B cell (primary cell): Measurements from ENCODE around the gene EPS8L3. TPM values are rescaled to one million over a fixed set of nuclear protein-coding genes. Genes with fewer than 3 reads are reported as not detected.
A peak's percentile ranks its signal among the peaks of the same experiment; 100 is the strongest.

Experiments
- ATAC-seq: fragments of 200-7000 bp; cut with Tn5 transposase; one replicate; pipeline ENCODE4 v1.10.0; 2021; ENCODE audit warnings: low read depth, mild to moderate bottlenecking, moderate number of reproducible peaks, moderate library complexity
- CTCF ChIA-PET: fragments of 350-600 bp; sonication (Branson Sonifier 250); formaldehyde crosslinking; loops from one replicate; lab custom pipeline; 2021; ENCODE audit warnings: antibody characterized with exemption, inconsistent platforms; lab: Charles Lee
- POLR2A ChIA-PET: fragments of 350-600 bp; sonication (Branson Sonifier 250); formaldehyde crosslinking; loops from one replicate; lab custom pipeline; 2021; ENCODE audit warnings: antibody characterized with exemption; lab: Charles Lee
- DNase-seq: peaks from one replicate; pipeline ENCODE4 v3.0.0; 2013
- H2AFZ ChIP-seq: 2 replicates; pipeline ENCODE4 v1.6.1; 2012; ENCODE audit warnings: mild to moderate bottlenecking, low read depth, low read length; ENCODE audit not compliant: insufficient read depth, poor library complexity, severe bottlenecking
- H3K27ac ChIP-seq, 2 donors: 1 replicate in 1 of 2; 2 replicates in 1 of 2; pipeline ENCODE4 v1.5.1; 2012 to 2013; ENCODE audit warnings: low read length in 2 of 2, mild to moderate bottlenecking in 2 of 2, moderate library complexity in 1 of 2
- H3K27me3 ChIP-seq, 4 experiments: fragments of 200-600 bp in 1 of 4; sonication (generic) in 1 of 4; replicated peaks in 1 of 4; 1 replicate in 2 of 4; 2 replicates in 2 of 4; pipeline versions ENCODE4 v1.6.1 to v1.7.0; 2013 to 2016; ENCODE audit warnings: low read length in 3 of 4, mild to moderate bottlenecking in 2 of 4, mixed read lengths in 1 of 4, moderate library complexity in 1 of 4; ENCODE audit not compliant: insufficient read depth in 4 of 4, control insufficient read depth in 3 of 4; ENCODE audit errors: control extremely low read depth in 1 of 4
- H3K36me3 ChIP-seq, 2 experiments: replicated peaks in 1 of 2; 1 replicate in 1 of 2; 2 replicates in 1 of 2; pipeline versions ENCODE4 v1.6.1 to v1.7.1; 2013; ENCODE audit warnings: low read length in 1 of 2; ENCODE audit not compliant: insufficient read depth in 2 of 2, control insufficient read depth in 1 of 2; ENCODE audit errors: control extremely low read depth in 1 of 2, extremely low read depth in 1 of 2
- H3K4me1 ChIP-seq, 2 donors: fragments of 200-600 bp in 1 of 2; sonication (generic) in 1 of 2; 1 replicate in 1 of 2; 2 replicates in 1 of 2; pipeline versions ENCODE4 v1.5.1 to v1.6.1; 2013 to 2017; ENCODE audit warnings: low read length in 2 of 2; ENCODE audit not compliant: control insufficient read depth in 2 of 2, insufficient read depth in 2 of 2
- H3K4me2 ChIP-seq: replicated peaks from 2 replicates; pipeline ENCODE3; 2012; ENCODE audit warnings: mild to moderate bottlenecking, low read depth, low read length; ENCODE audit not compliant: poor library complexity, severe bottlenecking
- H3K4me3 ChIP-seq, 5 experiments: fragments of 200-600 bp in 1 of 5; sonication (generic) in 1 of 5; 1 replicate in 3 of 5; 2 replicates in 2 of 5; pipeline versions ENCODE4 v1.5.1 to v1.7.0; 2011 to 2016; ENCODE audit warnings: low read length in 4 of 5, mild to moderate bottlenecking in 4 of 5, low read depth in 2 of 5, control low read depth in 1 of 5, moderate library complexity in 1 of 5; ENCODE audit not compliant: insufficient read depth in 1 of 5; ENCODE audit errors: control extremely low read depth in 1 of 5, extremely low read depth in 1 of 5
- H3K79me2 ChIP-seq: fragments of 200-600 bp; sonication (generic); one replicate; pipeline ENCODE4 v1.6.0; 2016; ENCODE audit warnings: low read length; ENCODE audit not compliant: control insufficient read depth, insufficient read depth
- H3K9ac ChIP-seq: fragments of 200-600 bp; sonication (generic); 2 replicates; pipeline ENCODE4 v1.6.1; 2017; ENCODE audit warnings: mild to moderate bottlenecking, low read length, moderate library complexity
- H3K9me3 ChIP-seq, 3 donors: one replicate each; pipeline versions ENCODE4 v1.6.1 to v1.7.1; 2013; ENCODE audit warnings: low read length in 2 of 3; ENCODE audit not compliant: control insufficient read depth in 2 of 3, insufficient read depth in 1 of 3; ENCODE audit errors: control extremely low read depth in 1 of 3
- H4K20me1 ChIP-seq: 2 replicates; pipeline ENCODE4 v1.6.0; 2012; ENCODE audit warnings: mild to moderate bottlenecking, low read length; ENCODE audit not compliant: insufficient read depth, control insufficient read depth, poor library complexity, severe bottlenecking
- H3K27ac Mint-ChIP-seq: one replicate; pipeline ENCODE4 v1.8.0; 2021; ENCODE audit warnings: mixed read lengths
- H3K27me3 Mint-ChIP-seq: one replicate; pipeline ENCODE4 v1.8.0; 2021; ENCODE audit warnings: mixed read lengths
- H3K4me1 Mint-ChIP-seq: one replicate; pipeline ENCODE4 v1.8.0; 2021; ENCODE audit warnings: mixed read lengths
- H3K4me3 Mint-ChIP-seq: one replicate; pipeline ENCODE4 v1.8.0; 2021; ENCODE audit warnings: mixed read lengths
- H3K9me3 Mint-ChIP-seq: one replicate; pipeline ENCODE4 v1.8.0; 2022; ENCODE audit warnings: mixed read lengths; ENCODE audit not compliant: insufficient read depth
- CTCF ChIP-seq: fragments of 200-600 bp; IDR thresholded peaks from one replicate; pipeline ENCODE4 v1.8.0; 2022; ENCODE audit warnings: antibody characterized with exemption, mild to moderate bottlenecking
- EZH2 ChIP-seq: IDR thresholded peaks from 2 replicates; pipeline ENCODE4 v1.6.1; 2012; ENCODE audit warnings: borderline replicate concordance, low read depth, mild to moderate bottlenecking, moderate library complexity, low read length; ENCODE audit not compliant: insufficient read depth, poor library complexity, severe bottlenecking
- WGBS: methylation state at CpG from one replicate; pipeline ENCODE4 v1.1.5; 2013; ENCODE audit warnings: missing lambda C conversion rate; ENCODE audit not compliant: insufficient coverage; 5-methylcytosine and 5-hydroxymethylcytosine counted together
- intact Hi-C: fragments of 100-400 bp; cut with micrococcal nuclease; formaldehyde crosslinking; loops from one replicate; pipeline ENCODE4 v1.10.0; 2022
- polyA plus RNA-seq: library from polyadenylated mRNA; depleted of rRNA; stranded (reverse); fragments of >200 nt; gene quantifications from 2 replicates; pipeline ENCODE4 v1.2.3, GENCODE V29; 2012
- total RNA-seq, 2 donors: library from RNA; stranded (reverse); fragments of 120-200 nt in 1 of 2; gene quantifications; 1 replicate in 1 of 2; 2 replicates in 1 of 2; pipeline versions ENCODE4 v1.2.3 to v1.2.4, GENCODE V29; 2013 to 2022

The EPS8L3 gene
- total and polyA plus RNA-seq, 2 donors (not counting 1 experiment from before 2014, with no cell fraction given), result not detected

DNA sequence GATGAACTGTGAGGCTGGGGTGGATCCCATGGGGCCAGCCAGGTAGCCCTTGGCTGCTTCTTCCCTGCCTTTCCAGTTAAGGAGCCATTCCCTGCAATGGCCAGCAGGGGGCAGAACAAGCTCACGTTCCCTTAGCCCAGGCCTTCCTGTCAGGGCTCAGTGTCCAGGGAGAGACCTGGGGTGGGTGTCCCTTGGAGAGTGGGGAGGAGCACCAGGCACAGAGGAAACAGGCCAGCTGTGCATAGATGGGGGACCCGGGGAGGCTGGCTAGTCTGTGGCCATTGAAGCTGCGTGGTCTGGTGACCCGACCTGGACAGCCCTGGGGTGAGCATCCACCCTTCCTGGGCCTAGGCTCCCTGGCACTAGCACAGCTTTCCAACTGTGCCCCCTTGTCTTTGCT lies 13.2 kb upstream of the EPS8L3 start:
- no peak overlapping the region for H3K4me3 ChIP-seq
- no peak overlapping the region for H3K4me2 ChIP-seq
- TF ChIP-seq EZH2, result no peak
- peak; percentile 96 for TF ChIP-seq CTCF
- Mint-ChIP-seq H3K9me3 (peaks cover 9% of the 10 kb centered on the region), H3K4me3 (no peak overlapping the region), H3K27me3 (peaks cover 7% of the 10 kb centered on the region), H3K4me1 (no peaks in the 10 kb centered on the region), H3K27ac (peak overlapping the region; percentile 1)
- no peak overlapping the region for H3K9ac ChIP-seq
- no peaks in the 10 kb centered on the region for H3K36me3 ChIP-seq
- DNase-seq (peak; percentile 84), ATAC-seq (peak; percentile 89)
- CTCF ChIA-PET, result interaction anchor here (0.6 to 21.2 kb wide), 42 partner anchors 8 to 328 kb away, joined by 3 to 667 read pairs (median 4); partner anchors contain the start of genes AHCYL1, GNAI3, GSTM3 and GSTM4
- POLR2A ChIA-PET, result interaction anchor here (1.0 to 1.5 kb wide), 2 partner anchors 208 to 258 kb away, joined by 5 to 12 read pairs; partner anchors contain the start of genes AHCYL1 and STRIP1
- peaks cover 0 to 9% (median 4%) of the 10 kb centered on the region in 3 donors for H3K9me3 ChIP-seq
- H3K27me3 ChIP-seq, result peaks cover 0 to 8% (median 1%) of the 10 kb centered on the region in 4 experiments
- intact Hi-C loops, result loop anchor here (1.0 kb wide), 1 partner anchor 234 kb away; no protein-coding TSS in a partner anchor
- no peak overlapping the region for H3K27ac ChIP-seq
- peak overlapping the region; percentile 25 for H2AFZ ChIP-seq
- 41% methylated on average over 4 of the region's 4 CpGs for WGBS
- H4K20me1 ChIP-seq, result no peaks in the 10 kb centered on the region
- no peaks in the 10 kb centered on the region for H3K79me2 ChIP-seq
- H3K4me1 ChIP-seq, result peaks cover 0 to 11% of the 10 kb centered on the region in 2 donors

GRCh38 chr1:109776206-109776835 lies 12.6 kb upstream of the EPS8L3 start:
- Histone ChIP-seq H4K20me1 (no peaks in the 10 kb centered on the region), H3K79me2 (no peaks in the 10 kb centered on the region), H3K9ac (no peak overlapping the region), H3K4me1 (peaks cover 0 to 11% of the 10 kb centered on the region in 2 donors), H3K36me3 (no peaks in the 10 kb centered on the region), H3K9me3 (peaks cover 0 to 9% (median 4%) of the 10 kb centered on the region in 3 donors), H2AFZ (no peak overlapping the region), H3K27ac (no peak overlapping the region), H3K4me3 (no peak overlapping the region), H3K4me2 (no peak overlapping the region), H3K27me3 (peaks cover 0 to 8% (median 1%) of the 10 kb centered on the region in 4 experiments)
- WGBS, result 94% methylated on average over 4 of the region's 6 CpGs
- no peak for DNase-seq
- Mint-ChIP-seq H3K4me1 (no peaks in the 10 kb centered on the region), H3K27ac (peak overlapping the region; percentile 1), H3K4me3 (no peak overlapping the region), H3K27me3 (peaks cover 7% of the 10 kb centered on the region), H3K9me3 (peaks cover 9% of the 10 kb centered on the region)
- CTCF ChIA-PET, result interaction anchor here (0.7 to 21.2 kb wide), 35 partner anchors 9 to 287 kb away, joined by 3 to 667 read pairs (median 5); partner anchors contain the start of genes AHCYL1, GNAI3, GSTM3 and GSTM4
- no peak for ATAC-seq
- intact Hi-C loops, result loop anchor here (1.0 kb wide), 1 partner anchor 235 kb away; no protein-coding TSS in a partner anchor
- POLR2A ChIA-PET, result interaction anchor here (1.0 to 1.5 kb wide), 2 partner anchors 208 to 258 kb away, joined by 5 to 12 read pairs; partner anchors contain the start of genes AHCYL1 and STRIP1
- no peak for TF ChIP-seq EZH2
- no peak for TF ChIP-seq CTCF
